Stimulated activated CD4-positive, alpha-beta T cell treated with anti-CD3 and anti-CD28 coated beads, Interleukin-4, amount 100 ng/mL, for 1 hour (primary cell): ENCODE results near the gene DAGLA.

Experiments
- DNase-seq: peaks from one replicate; pipeline ENCODE4 v3.0.0-alpha.2; 2020

The DAGLA gene

GRCh38 chr11:61749591-61750217 lies 69.5 kb downstream of the DAGLA start:
- DNase-seq: no peak

DNA sequence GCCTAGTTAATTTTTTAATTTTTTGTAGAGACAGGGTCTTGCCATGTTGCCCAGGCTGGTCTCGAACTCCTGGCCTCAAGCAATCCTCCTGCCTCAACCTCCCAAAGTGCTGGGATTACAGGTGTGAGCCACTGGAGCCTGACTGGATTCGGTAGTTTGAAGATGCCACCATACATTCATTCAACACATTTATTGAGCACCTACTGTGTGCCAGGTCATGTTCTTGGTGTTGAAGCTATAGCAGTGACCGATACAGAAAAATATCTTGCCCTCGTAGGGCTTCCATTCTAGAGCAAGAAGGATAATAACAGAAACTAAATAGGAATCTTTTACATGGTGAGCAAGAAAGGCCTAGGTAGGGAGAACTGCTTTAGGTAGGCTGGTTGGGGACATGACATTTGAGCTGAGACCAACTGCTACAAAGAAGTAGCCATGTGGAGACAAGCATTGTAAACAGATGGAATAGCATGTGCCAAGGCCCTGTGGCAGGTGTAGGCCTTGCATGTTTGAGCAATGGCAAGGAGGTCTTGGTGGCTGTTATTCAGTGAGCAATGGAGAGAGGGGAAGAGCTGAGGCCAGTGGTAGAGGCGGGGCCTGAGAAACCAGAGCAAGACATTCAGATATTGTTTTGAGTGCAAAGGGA lies 70.6 kb downstream of the DAGLA start:
- no peak for DNase-seq

DNA sequence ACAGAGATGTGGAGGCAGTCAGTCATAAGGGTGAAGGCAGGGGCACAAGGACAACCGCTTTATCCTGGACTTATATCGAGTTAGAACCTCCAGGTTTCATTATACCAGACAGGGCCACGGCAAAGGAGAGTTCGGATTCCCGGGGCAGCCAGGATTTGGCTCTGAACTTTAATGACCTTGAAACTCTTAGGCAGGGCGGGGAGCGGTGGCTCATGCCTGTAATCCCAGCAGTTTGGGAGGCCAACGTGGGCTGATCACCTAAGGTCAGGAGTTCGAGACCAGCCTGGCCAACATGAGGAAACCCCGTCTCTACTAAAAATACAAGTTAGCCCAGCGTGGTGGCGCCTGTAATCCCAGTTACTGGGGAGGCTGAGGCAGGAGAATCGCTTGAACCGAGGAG lies 71.2 kb downstream of the DAGLA start:
- DNase-seq: no peak

DNA sequence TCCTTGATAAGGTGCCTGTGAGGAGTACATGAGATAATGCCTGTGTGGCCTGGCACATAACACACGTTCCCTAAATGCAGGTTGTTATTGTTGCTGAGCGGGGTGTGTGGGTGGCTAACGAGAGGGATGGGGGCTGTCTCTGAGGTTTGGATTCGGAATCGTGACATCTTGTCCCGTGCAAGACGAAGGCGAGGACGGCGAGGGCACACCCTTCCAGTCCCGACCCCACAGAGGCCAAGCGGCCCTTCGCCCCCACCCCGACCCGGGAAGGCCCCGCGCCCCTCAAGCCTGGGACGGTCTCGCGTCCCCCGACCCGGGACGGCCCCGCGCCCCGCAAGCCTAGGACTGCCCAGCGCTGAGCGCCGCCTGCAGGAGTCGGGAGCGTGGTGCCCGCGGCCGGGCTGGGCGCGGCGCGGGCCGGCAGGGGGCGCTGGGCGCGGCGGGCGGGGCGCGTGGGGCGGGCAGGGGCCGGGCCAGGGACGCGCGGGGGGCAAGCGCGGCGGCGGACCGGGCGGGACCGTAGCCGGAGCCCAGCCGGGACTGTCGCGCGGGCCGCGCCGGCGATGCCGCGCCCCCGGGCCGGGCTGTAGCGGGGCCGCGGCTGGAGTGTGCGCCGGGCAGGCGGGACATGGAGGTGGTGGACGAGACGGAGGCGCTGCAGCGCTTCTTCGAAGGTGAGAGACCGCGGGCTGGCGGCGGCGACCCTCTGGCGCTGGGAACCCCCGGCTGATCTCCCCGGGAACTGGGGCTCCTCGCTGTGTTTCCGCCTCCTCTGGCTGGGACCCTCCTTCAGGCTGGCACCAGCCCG lies 72.1 kb downstream of the DAGLA start, which contains the start of gene MYRF:
Gene MYRF, plus strand, starts transcription at position 520 of the 808 bp plus-strand sequence. Its CDS starts 109 bp downstream, at position 629.
- DNase-seq: peak; percentile 67

DNA sequence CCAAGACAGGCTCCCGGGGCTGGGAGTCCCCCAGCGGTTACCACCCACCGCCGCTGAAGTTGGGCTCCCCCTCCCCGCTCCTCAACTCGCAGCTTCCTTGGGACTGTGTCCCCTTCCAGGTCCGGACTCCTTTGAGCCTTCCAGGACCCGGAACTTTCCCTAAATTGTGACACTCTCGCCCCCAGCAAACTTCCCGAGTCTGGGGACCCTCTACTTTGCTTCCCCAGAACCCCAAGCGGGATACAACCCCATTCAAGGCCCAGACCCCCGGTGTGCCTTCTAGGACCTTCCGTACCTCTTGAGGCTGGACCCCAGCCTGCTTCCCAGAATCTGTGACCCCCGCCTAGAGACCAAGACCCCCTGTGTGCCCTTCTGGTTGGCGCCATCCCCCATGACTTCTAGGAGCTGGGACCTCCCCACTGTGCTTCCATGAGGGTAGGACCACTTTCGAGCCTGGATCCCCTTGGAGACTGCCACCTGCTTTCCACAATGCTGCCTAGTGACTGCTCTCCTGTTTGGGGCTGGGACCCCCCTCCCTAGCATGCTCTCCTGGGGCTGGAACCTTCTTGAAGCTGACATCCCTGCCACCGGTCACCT lies 72.8 kb downstream of the DAGLA start:
- no peak for DNase-seq

DNA sequence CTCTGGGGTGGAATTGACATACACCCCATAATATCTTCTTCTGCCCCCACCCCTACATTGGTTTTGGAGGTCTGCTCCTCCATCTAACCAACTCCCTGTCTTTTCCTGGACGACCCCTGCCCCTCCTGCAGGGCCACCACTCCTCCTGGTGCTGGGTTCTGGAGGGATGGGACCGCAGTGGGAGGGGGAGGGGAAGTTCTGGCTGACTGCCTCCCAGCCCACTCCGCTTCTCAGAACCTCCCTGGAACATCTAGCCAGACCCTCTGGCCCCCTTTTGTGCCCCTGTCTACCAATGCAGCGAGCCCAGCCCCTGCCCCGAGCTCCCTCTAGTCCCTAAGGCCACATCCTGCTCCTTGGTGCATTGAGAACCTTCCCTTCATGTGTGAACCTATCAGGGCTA lies 73.5 kb downstream of the DAGLA start:
- no peak for DNase-seq

GRCh38 chr11:61754534-61755482 lies 74.6 kb downstream of the DAGLA start:
- no peak for DNase-seq

DNA sequence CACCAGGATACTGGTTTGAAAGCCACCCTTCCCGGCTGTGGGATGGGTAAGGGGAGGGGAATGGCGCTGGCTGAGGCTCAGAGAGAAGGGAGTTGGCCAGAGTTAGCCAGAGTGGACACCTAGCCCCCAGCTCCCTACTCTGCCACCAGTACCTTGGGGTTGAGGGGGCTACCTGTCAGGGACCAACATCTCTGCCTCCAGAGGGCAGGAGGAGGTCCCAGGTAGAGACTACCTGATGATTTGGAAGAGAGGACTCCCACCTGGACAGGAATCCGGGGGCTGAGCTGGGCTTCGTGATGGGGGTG lies 75.9 kb downstream of the DAGLA start:
- DNase-seq: no peak

- no peak for DNase-seq
Measured at GRCh38 chr11:61756452-61757212, 76.4 kb downstream of the DAGLA start.

GRCh38 chr11:61757213-61757862 lies 77.1 kb downstream of the DAGLA start:
- DNase-seq: no peak

DNA sequence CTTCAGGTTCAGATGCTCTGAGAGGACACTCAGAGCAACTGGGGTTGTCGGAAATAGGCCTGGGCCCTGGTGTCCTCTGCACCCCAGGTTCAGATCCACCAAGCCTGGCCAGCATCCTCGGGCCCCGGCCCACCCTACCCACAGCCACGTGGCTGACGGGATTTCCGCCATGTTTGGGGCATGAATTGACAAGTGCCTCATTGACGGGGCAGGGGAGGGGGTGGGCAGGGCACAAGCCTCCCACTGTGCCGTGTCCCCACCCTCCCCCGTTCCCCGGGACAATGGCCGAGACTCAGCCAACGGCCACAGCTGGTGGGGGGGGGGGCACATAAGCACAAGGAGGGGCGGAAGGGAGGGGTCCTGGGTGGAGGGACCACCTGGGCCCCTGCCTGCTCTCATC lies 80.8 kb downstream of the DAGLA start:
- no peak for DNase-seq

DNA sequence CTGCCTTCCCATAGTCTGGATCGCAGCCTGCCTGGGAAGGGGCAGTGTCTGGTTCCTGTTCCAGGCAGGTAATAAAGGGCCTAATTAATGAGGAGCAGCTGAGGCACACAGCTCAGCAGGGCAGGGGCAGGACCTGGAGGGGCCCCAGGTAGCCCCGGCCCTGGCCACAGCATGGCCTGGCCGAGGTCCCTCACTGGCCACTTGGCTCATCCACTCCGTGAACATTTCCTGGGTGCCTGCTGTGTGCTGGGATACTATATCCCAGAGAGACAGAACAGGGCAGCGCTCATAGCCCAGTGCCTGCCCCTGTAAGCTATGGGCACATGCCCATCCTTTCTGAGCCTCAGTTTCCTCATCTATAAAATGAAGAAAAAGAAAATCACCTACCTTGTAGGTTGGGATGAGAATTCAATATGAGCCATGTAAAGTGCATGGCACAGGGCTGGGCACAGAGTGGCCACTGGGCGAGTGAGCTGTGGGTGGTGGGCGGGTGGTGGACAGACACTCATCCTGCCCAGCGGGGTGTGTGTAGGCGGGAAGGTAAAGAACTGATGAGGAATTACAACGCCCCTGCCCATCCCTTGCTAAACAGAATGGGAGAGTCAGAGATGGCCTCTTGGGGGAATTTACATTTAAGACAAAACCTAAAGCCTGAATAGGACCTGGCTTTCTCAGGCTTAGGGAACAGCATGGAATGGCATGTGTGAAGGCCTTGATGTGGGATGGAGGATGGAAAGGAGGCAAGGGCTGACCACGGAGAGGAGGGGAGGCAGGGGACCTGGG lies 81.4 kb downstream of the DAGLA start:
- DNase-seq: no peak

DNA sequence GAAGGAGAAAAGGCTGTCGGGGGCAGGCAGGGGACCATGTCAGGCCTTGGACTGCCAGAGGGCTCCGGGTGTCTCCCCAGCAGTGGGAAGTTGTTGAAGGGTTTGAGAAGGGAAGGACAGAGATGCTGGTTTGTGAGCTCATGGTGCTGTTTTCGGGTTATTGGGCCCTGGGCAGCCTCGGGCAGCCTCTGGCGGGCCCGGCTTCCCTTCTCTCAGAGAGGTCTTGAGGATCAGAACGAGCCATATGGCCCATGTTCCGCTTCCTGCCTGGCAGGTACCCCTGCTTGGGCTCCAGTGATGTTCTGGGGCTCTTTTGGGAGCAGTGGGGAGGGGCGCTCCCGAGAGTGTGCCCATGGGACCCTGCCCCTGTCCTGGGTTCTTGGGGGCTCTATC lies 82.0 kb downstream of the DAGLA start:
- no peak for DNase-seq

DNA sequence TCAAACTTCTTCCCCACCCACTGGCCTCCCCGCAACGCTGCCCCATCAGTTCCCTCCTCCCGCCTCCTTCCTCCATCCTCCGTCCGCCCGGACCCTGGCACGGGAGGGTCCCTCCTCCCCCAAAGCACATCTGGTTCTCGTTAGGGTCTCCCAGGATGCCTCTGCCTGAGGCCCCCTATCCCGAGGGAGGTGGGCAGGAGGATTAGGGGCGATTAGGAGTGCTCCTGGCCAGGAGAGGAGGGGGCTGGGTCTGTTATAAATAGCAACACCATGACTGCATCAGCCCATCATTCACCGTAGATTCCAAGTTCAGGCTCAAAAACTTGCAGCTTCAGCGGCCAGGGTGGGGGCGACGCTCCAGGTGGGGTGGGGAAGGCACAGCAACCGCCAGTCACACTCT lies 82.6 kb downstream of the DAGLA start:
- no peak for DNase-seq

- no peak for DNase-seq
Measured at GRCh38 chr11:61763930-61764605, 83.9 kb downstream of the DAGLA start.

DNA sequence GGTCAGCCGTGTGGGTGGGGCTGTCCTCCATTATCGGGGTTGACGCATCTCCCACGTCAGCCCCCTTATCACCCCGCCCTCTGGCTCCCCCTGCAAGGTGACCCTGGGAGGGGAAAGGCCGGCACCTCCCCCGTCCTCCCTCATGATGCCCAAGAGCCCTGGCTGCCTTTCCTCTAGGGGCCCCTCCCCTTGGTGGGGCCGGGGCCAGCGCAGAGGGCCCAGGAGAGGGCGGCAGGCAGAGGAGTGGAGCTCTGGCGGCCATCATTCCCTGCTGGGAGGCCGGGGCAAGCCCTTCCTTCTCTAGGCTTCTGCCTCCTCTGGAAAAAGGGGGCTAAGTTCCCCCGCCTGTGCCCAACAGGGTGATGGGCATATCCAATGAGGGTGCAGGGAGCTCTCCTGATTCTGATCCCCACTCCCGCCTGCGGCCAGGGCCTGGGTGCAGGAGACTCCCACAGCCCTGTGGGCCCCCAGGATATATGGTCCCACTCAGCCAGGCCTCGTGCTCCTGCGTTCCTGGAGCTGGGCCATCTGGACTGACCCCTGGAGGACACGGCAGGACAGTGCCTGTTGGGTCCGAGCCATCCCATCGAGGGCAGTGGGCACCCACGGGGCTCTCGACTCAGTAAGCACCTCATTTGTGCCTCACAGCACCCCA lies 84.5 kb downstream of the DAGLA start:
- DNase-seq: no peak

- no peak for DNase-seq
Measured at GRCh38 chr11:61765550-61766253, 85.5 kb downstream of the DAGLA start.

DNA sequence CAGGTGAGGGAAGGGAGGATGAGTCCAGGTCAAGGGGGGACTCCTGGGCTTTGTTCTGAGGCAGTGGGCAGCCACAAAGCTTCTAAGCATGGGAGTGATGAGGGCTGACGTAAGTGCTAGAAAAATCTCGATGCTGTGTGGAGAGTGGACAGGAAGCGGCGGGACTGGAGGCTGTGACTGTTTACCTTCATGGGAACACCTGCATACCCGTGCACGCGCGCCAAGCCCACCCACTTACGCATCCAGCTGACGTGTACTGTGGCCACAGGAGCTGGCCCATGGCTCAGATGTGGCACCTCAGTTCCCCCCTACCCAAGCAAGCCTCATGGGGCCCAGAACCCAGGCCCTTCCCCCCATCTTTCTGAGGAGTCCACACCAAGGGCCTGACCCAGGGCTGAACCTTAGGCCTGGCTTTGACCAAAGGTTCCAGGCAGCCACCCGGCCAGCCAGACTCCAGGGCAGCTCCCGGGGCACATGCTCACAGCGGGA lies 86.2 kb downstream of the DAGLA start:
- no peak for DNase-seq
